ENCODE measurements around the gene TMEM270. TPM values are rescaled to one million over a fixed set of nuclear protein-coding genes. Genes with fewer than 3 reads are reported as not detected.

TMEM270 gene
- total RNA-seq, 1 experiment from 2014 or later: 0.72 TPM

DNA sequence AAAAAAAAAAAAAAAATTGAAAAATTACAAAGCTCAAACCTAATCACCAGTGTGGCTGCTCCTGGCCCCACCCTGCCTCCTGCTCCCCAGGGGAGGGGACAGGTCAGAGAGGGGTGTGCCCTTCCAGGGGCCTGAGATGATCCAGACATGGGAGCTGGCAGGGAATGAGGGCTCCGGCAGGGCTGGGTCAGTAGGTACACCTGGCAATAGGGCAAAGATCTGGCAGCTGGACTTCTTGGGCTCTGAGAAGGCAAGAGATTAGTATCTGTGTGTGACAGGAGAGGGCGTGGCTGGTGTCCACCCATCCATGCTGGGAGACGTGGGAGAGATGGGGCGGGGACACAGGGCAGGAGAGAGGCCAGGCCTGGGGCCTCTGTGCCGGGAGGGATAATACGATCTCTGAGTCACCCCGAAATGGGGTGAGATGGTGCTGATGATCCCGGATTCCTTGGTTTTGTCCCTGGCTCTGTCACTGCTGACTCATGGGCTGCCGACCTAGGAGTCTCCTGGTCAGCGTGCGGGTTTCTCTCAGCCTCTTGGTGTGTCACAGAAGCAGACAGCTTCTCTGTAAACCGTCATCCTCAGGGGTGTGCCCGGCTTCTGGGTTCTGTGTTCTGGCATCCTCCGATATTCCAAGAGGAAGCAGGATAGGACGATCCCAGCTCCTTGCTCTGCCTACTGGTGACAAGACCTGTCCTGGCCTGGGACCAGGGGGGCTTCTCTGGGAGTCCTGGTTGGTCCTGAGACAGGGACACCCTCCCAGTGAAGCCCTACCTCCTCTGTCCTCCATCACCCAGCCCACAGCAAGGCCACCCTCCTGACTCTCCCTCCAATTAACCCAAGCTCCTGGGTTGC is 38.4 kb upstream of the TMEM270 start:
- H3K4me1 ChIP-seq (ENCODE audit: control insufficient read depth, insufficient read depth, low read length): peaks cover 41% of the 10 kb centered on the region
- POLR2A ChIA-PET: interaction anchor here (1.6 kb wide), 1 partner anchor 82 kb away, joined by 7 read pairs; no protein-coding TSS in a partner anchor
- DNase-seq (ENCODE audit: low read depth, low spot score) (peak; percentile 99), ATAC-seq (peak; percentile 92)
- no peaks in the 10 kb centered on the region for H3K36me3 ChIP-seq (ENCODE audit: control insufficient read depth, insufficient read depth, low read length)
- peak overlapping the region in 1 of 2 experiments; percentile 37; a peak in 2 of 4 replicates for H3K4me3 ChIP-seq (ENCODE audit: low read depth in 2 of 2, low read length in 2 of 2)
- peak overlapping the region; percentile 91 for H3K27ac ChIP-seq (ENCODE audit: low read length)
- peak; percentile 41; the same call in 1 of the 2 replicates for TF ChIP-seq POLR2AphosphoS5 (IDR thresholded peaks at IDR 0.05; ENCODE audit: low read depth, low read length)
- TF ChIP-seq, protein P1, sequence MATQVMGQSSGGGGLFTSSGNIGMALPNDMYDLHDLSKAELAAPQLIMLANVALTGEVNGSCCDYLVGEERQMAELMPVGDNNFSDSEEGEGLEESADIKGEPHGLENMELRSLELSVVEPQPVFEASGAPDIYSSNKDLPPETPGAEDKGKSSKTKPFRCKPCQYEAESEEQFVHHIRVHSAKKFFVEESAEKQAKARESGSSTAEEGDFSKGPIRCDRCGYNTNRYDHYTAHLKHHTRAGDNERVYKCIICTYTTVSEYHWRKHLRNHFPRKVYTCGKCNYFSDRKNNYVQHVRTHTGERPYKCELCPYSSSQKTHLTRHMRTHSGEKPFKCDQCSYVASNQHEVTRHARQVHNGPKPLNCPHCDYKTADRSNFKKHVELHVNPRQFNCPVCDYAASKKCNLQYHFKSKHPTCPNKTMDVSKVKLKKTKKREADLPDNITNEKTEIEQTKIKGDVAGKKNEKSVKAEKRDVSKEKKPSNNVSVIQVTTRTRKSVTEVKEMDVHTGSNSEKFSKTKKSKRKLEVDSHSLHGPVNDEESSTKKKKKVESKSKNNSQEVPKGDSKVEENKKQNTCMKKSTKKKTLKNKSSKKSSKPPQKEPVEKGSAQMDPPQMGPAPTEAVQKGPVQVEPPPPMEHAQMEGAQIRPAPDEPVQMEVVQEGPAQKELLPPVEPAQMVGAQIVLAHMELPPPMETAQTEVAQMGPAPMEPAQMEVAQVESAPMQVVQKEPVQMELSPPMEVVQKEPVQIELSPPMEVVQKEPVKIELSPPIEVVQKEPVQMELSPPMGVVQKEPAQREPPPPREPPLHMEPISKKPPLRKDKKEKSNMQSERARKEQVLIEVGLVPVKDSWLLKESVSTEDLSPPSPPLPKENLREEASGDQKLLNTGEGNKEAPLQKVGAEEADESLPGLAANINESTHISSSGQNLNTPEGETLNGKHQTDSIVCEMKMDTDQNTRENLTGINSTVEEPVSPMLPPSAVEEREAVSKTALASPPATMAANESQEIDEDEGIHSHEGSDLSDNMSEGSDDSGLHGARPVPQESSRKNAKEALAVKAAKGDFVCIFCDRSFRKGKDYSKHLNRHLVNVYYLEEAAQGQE (IDR thresholded peaks at IDR 0.05; ENCODE audit: insufficient read depth in 1 of 2, low read depth in 2 of 2, low read length in 1 of 2): no peak
- no TSS peak for BruUV-seq (replicated peaks)
- H3K9me3 ChIP-seq (ENCODE audit: control insufficient read depth, insufficient read depth, low read depth, low read length): no peaks in the 10 kb centered on the region
- CTCF ChIA-PET: interaction anchor here (0.5 to 0.8 kb wide), 5 partner anchors 11 to 399 kb away, joined by 3 to 7 read pairs (median 5); no protein-coding TSS in a partner anchor
- in situ Hi-C loops (cut with HindIII; ENCODE audit: low pct_unique_long_range_greater_than_20kb, low sequenced_read_pairs): no loop called here
- no peaks in the 10 kb centered on the region for H3K27me3 ChIP-seq (ENCODE audit: control insufficient read depth, insufficient read depth, low read length)
- intact Hi-C loops (cut with micrococcal nuclease; ENCODE audit: unreplicated experiment): no loop called here

DNA sequence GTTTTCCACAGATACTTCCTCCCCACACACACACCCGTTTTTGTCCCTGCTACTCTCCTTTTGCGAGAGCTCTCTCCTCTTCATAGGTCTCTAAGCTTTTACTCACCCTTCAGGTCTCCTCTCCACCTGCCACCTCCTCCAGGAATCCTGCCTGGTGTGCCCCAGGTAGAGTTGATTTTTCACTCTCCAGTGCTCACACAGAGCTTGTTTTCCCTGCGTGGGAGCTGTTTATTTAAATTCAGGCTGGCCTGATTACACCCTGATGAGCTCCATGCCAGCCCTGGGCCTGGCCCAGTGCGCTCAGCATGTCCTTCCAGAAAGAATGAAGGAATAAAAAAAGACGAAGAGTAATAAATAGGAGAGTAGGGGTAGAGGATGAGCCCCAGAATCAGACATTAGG is 37.7 kb upstream of the TMEM270 start:
- CTCF ChIA-PET: no interaction called here
- BruUV-seq (replicated peaks): TSS peak; percentile 62
- DNase-seq (ENCODE audit: low read depth, low spot score): no peak

DNA sequence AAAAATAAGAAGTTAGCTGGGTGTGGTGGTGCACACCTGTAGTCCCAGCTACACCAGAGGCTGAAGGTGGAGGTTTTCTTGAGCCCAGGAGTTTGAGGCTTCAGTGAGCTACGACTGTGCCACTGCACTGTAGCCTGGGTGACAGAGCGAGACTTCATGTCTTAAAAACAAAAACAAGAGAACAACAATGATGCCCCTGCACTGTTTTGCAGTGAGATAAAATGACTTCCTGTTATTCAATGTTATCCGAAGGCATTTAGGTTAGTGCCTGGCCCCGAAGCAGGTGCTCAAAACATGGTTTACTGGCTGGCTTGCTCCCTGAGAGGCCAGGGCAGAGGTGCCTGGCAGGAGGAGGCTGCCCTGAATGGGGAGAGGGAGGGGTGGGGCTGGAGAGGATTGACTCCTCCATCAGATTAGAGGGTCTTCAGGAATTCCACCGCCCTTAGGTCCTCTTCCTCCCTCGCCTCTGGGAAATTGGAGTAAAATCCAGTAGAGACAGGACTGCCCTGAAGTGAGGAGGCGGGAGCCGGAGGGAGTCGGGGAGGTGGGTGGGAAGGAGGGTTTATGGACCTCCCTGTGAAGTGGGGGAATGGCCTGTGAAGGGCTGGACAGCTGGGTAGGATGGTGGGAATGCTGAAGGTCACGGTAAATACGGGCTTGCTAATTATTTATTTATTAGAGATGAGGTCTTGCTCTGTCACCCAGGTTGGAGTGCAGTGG is 36.9 kb upstream of the TMEM270 start:
- CTCF ChIA-PET: no interaction called here
- DNase-seq (ENCODE audit: low read depth, low spot score): no peak
- Histone ChIP-seq H3K27ac (ENCODE audit: low read length) (peak overlapping the region; percentile 91), H3K27me3 (ENCODE audit: control insufficient read depth, insufficient read depth, low read length) (no peaks in the 10 kb centered on the region), H3K4me3 (ENCODE audit: low read depth in 2 of 2, low read length in 2 of 2) (no peak overlapping the region), H3K9me3 (ENCODE audit: control insufficient read depth, insufficient read depth, low read depth, low read length) (no peaks in the 10 kb centered on the region), H3K4me1 (ENCODE audit: control insufficient read depth, insufficient read depth, low read length) (peaks cover 47% of the 10 kb centered on the region), H3K36me3 (ENCODE audit: control insufficient read depth, insufficient read depth, low read length) (no peaks in the 10 kb centered on the region)
- BruUV-seq (replicated peaks): no TSS peak
- in situ Hi-C loops (cut with HindIII; ENCODE audit: low pct_unique_long_range_greater_than_20kb, low sequenced_read_pairs): no loop called here
- ATAC-seq: no peak
- POLR2A ChIA-PET: interaction anchor here (1.6 kb wide), 1 partner anchor 84 kb away, joined by 7 read pairs; no protein-coding TSS in a partner anchor
- TF ChIP-seq TCF7L2 (IDR thresholded peaks at IDR 0.05; ENCODE audit: low read depth, low read length) (no peak), POLR2AphosphoS5 (IDR thresholded peaks at IDR 0.05; ENCODE audit: low read depth, low read length) (no peak), SIN3A (IDR thresholded peaks at IDR 0.05; ENCODE audit: borderline replicate concordance, insufficient read depth, low read depth, low read length) (no peak)
- TF ChIP-seq, protein P2, sequence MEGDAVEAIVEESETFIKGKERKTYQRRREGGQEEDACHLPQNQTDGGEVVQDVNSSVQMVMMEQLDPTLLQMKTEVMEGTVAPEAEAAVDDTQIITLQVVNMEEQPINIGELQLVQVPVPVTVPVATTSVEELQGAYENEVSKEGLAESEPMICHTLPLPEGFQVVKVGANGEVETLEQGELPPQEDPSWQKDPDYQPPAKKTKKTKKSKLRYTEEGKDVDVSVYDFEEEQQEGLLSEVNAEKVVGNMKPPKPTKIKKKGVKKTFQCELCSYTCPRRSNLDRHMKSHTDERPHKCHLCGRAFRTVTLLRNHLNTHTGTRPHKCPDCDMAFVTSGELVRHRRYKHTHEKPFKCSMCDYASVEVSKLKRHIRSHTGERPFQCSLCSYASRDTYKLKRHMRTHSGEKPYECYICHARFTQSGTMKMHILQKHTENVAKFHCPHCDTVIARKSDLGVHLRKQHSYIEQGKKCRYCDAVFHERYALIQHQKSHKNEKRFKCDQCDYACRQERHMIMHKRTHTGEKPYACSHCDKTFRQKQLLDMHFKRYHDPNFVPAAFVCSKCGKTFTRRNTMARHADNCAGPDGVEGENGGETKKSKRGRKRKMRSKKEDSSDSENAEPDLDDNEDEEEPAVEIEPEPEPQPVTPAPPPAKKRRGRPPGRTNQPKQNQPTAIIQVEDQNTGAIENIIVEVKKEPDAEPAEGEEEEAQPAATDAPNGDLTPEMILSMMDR (IDR thresholded peaks at IDR 0.05): no peak
- TF ChIP-seq, protein P1 (IDR thresholded peaks at IDR 0.05; ENCODE audit: insufficient read depth in 1 of 2, low read depth in 2 of 2, low read length in 1 of 2): no peak
- intact Hi-C loops (cut with micrococcal nuclease; ENCODE audit: unreplicated experiment): no loop called here

More for the DNA sequence above, 37.7 kb upstream of the TMEM270 start:
- Histone ChIP-seq H3K4me3 (ENCODE audit: low read depth in 2 of 2, low read length in 2 of 2) (peak overlapping the region in 1 of 2 experiments; percentile 37; a peak in 1 of 4 replicates), H3K4me1 (ENCODE audit: control insufficient read depth, insufficient read depth, low read length) (peaks cover 44% of the 10 kb centered on the region), H3K36me3 (ENCODE audit: control insufficient read depth, insufficient read depth, low read length) (no peaks in the 10 kb centered on the region), H3K27me3 (ENCODE audit: control insufficient read depth, insufficient read depth, low read length) (no peaks in the 10 kb centered on the region), H3K27ac (ENCODE audit: low read length) (peak overlapping the region; percentile 91), H3K9me3 (ENCODE audit: control insufficient read depth, insufficient read depth, low read depth, low read length) (no peaks in the 10 kb centered on the region)
- TF ChIP-seq TCF7L2 (IDR thresholded peaks at IDR 0.05; ENCODE audit: low read depth, low read length) (no peak), SIN3A (IDR thresholded peaks at IDR 0.05; ENCODE audit: borderline replicate concordance, insufficient read depth, low read depth, low read length) (no peak)
- in situ Hi-C loops (cut with HindIII; ENCODE audit: low pct_unique_long_range_greater_than_20kb, low sequenced_read_pairs) (no loop called here), intact Hi-C loops (cut with micrococcal nuclease; ENCODE audit: unreplicated experiment) (no loop called here)
- POLR2A ChIA-PET: interaction anchor here (1.6 kb wide), 1 partner anchor 83 kb away, joined by 7 read pairs; no protein-coding TSS in a partner anchor
- ATAC-seq: no peak

All from Panc1 (cell line).